Sigmoid colon (tissue), 7 donors: ENCODE results near the gene SDR42E1. TPM values are rescaled to one million over a fixed set of nuclear protein-coding genes. Genes with fewer than 3 reads are reported as not detected.

Experiments used
- DNase-seq: peaks from one replicate; pipeline ENCODE4 v3.0.0-alpha.2; 2019
- H3K27ac ChIP-seq, 4 donors: fragments of 200-600 bp; sonication (generic); one replicate each; pipeline ENCODE4 v1.5.1; 2016 to 2019; ENCODE audit warnings: mild to moderate bottlenecking in 1 of 4
- H3K27me3 ChIP-seq, 3 donors: fragments of 200-600 bp; sonication (generic); one replicate each; pipeline ENCODE4 v1.5.1; 2019; ENCODE audit warnings: mild to moderate bottlenecking in 1 of 3
- H3K36me3 ChIP-seq, 4 donors: fragments of 200-600 bp; sonication (generic); one replicate each; pipeline ENCODE4 v1.5.1; 2016 to 2019
- H3K4me1 ChIP-seq, 4 donors: fragments of 200-600 bp; sonication (generic); one replicate each; pipeline ENCODE4 v1.5.1; 2017 to 2019
- H3K4me3 ChIP-seq, 4 donors: fragments of 200-600 bp; sonication (generic); one replicate each; pipeline ENCODE4 v1.5.1; 2017 to 2019; ENCODE audit warnings: mild to moderate bottlenecking in 2 of 4, moderate library complexity in 1 of 4
- H3K9me3 ChIP-seq, 4 donors: fragments of 200-600 bp in 3 of 4; sonication (generic) in 3 of 4; one replicate each; pipeline versions ENCODE4 v1.5.1 to v1.6.1; 2013 to 2019
- EP300 ChIP-seq, 4 donors: sonication (generic); formaldehyde crosslinking; IDR thresholded peaks; one replicate each; pipeline ENCODE4 v1.6.1; 2017; ENCODE audit warnings: antibody characterized with exemption in 4 of 4
- POLR2A ChIP-seq, 2 donors: fragments of 450-650 bp; IDR thresholded peaks; one replicate each; pipeline ENCODE4 v1.6.1; 2016; ENCODE audit warnings: antibody characterized with exemption in 2 of 2, mild to moderate bottlenecking in 2 of 2, moderate library complexity in 2 of 2
- POLR2AphosphoS5 ChIP-seq, 4 donors: sonication (generic); formaldehyde crosslinking; IDR thresholded peaks; one replicate each; pipeline ENCODE4 v1.6.1; 2017; ENCODE audit warnings: antibody characterized with exemption in 4 of 4
- WGBS, 2 donors: extraction: QIAGEN DNeasy Blood & Tissue Kit; methylation state at CpG; one replicate each; pipeline ENCODE4 v1.1.7; 2013; 5-methylcytosine and 5-hydroxymethylcytosine counted together
- intact Hi-C: fragments of 100-400 bp; cut with DNase I; formaldehyde crosslinking; loops from one replicate; pipeline ENCODE4 v1.15.1; 2023
- polyA plus RNA-seq, 3 donors: library from polyadenylated mRNA; stranded (reverse); fragments of 200-250 nt; gene quantifications; one replicate each; pipeline ENCODE4 v1.2.3, GENCODE V29; 2013
- total RNA-seq, 4 donors: library from RNA; depleted of rRNA; stranded (reverse); fragments of >200 nt; gene quantifications; one replicate each; pipeline ENCODE4 v1.1.0, GENCODE V29; 2016
- TF ChIP-seq, protein P1 (sequence below), 4 experiments: fragments of 450-650 bp in 3 of 4; fragments of 200-600 bp in 1 of 4; IDR thresholded peaks; one replicate each; pipeline ENCODE4 v1.5.1; 2016 to 2019; ENCODE audit warnings: antibody characterized with exemption in 4 of 4, mild to moderate bottlenecking in 3 of 4, moderate library complexity in 2 of 4
- donor health status: healthy with polysubstance abuse.
- donor health status: Bipolar disorder and iron deficiency.
- donor health status: healthy.

Gene SDR42E1
- total and polyA plus RNA-seq, 7 donors, result 0.49 to 3.2 (median 1.7) TPM

GRCh38 chr16:82005027-82005830 lies 6.0 kb downstream of the SDR42E1 start:
- TF ChIP-seq POLR2A (IDR thresholded peaks at IDR 0.05) (no peak), POLR2AphosphoS5 (IDR thresholded peaks at IDR 0.05) (no peak), EP300 (IDR thresholded peaks at IDR 0.05) (no peak)
- TF ChIP-seq, protein P1, sequence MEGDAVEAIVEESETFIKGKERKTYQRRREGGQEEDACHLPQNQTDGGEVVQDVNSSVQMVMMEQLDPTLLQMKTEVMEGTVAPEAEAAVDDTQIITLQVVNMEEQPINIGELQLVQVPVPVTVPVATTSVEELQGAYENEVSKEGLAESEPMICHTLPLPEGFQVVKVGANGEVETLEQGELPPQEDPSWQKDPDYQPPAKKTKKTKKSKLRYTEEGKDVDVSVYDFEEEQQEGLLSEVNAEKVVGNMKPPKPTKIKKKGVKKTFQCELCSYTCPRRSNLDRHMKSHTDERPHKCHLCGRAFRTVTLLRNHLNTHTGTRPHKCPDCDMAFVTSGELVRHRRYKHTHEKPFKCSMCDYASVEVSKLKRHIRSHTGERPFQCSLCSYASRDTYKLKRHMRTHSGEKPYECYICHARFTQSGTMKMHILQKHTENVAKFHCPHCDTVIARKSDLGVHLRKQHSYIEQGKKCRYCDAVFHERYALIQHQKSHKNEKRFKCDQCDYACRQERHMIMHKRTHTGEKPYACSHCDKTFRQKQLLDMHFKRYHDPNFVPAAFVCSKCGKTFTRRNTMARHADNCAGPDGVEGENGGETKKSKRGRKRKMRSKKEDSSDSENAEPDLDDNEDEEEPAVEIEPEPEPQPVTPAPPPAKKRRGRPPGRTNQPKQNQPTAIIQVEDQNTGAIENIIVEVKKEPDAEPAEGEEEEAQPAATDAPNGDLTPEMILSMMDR (IDR thresholded peaks at IDR 0.05), result no peak
- no peak overlapping the region for H3K4me3 ChIP-seq
- intact Hi-C loops, result no loop called here
- WGBS, 2 donors, result 82 to 87% methylated on average over 6 of the region's 6 CpGs
- DNase-seq, result no peak
- H3K36me3 ChIP-seq, result no peaks in the 10 kb centered on the region
- H3K9me3 ChIP-seq, result no peaks in the 10 kb centered on the region
- H3K27ac ChIP-seq, result no peak overlapping the region
- no peaks in the 10 kb centered on the region for H3K27me3 ChIP-seq
- H3K4me1 ChIP-seq, result no peaks in the 10 kb centered on the region

DNA sequence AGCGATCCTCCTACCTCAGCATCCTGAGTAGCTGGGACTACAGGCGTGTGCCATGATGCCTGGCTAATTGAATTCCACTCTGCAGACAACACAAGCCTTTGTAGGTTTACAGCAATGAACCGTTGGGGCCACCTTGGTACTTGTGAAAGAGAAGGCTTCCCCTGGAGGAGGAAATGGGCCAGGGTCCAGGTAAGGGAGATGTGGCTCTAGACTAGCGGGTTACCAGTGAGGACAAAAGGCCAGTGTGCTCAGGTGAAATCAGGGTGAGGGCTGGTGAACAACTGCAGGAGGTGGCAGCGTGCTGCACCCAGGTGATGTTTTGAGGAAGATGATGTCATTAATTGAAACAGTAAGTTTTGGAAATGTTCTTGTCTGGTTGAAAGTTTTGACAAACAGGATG lies 6.7 kb downstream of the SDR42E1 start:
- H3K4me3 ChIP-seq, result no peak overlapping the region
- DNase-seq, result no peak
- intact Hi-C loops, result no loop called here
- no peak overlapping the region for H3K27ac ChIP-seq
- no peaks in the 10 kb centered on the region for H3K4me1 ChIP-seq
- 87 to 91% methylated on average over 5 of the region's 5 CpGs for WGBS, 2 donors
- TF ChIP-seq POLR2A (IDR thresholded peaks at IDR 0.05) (no peak), POLR2AphosphoS5 (IDR thresholded peaks at IDR 0.05) (no peak), EP300 (IDR thresholded peaks at IDR 0.05) (no peak)
- TF ChIP-seq, protein P1 (IDR thresholded peaks at IDR 0.05), result no peak
- peaks cover 0 to 5% (median 0%) of the 10 kb centered on the region in 4 donors for H3K36me3 ChIP-seq
- no peaks in the 10 kb centered on the region for H3K27me3 ChIP-seq
- no peaks in the 10 kb centered on the region for H3K9me3 ChIP-seq

- no peak for DNase-seq
- H3K27ac ChIP-seq, result no peak overlapping the region
- no peaks in the 10 kb centered on the region for H3K9me3 ChIP-seq
- peaks cover 0 to 6% (median 4%) of the 10 kb centered on the region in 4 donors for H3K4me1 ChIP-seq
- no peak overlapping the region for H3K4me3 ChIP-seq
- no peaks in the 10 kb centered on the region for H3K27me3 ChIP-seq
- intact Hi-C loops, result no loop called here
- TF ChIP-seq POLR2AphosphoS5 (IDR thresholded peaks at IDR 0.05) (no peak), EP300 (IDR thresholded peaks at IDR 0.05) (no peak), POLR2A (IDR thresholded peaks at IDR 0.05) (no peak)
- TF ChIP-seq, protein P1 (IDR thresholded peaks at IDR 0.05), result no peak
- 77 to 89% methylated on average over 3 of the region's 3 CpGs for WGBS, 2 donors
- peaks cover 0 to 9% (median 0%) of the 10 kb centered on the region in 4 donors for H3K36me3 ChIP-seq
Measured at GRCh38 chr16:82002831-82003230, 8.4 kb downstream of the SDR42E1 start.

DNA sequence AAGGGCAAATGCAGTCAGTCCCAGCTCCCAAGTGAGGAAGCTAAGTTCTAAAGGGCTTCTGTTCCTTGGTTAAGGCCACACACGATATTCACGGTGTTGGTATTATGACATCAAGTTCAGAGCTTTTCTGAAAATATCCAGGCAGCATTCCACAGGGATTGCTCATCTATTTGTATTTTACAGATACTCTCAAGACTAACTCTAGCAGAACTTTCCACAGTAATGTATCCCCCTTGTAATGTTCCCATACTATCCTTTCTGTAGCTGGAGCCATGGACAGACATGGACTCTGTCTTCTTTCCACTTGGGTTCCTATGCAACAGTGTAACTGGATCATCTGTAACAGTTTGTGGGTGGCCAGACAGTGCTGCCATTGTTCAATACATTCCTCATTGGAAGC lies 13.5 kb downstream of the SDR42E1 start:
- H3K4me1 ChIP-seq, result peaks cover 0 to 34% (median 31%) of the 10 kb centered on the region in 4 donors
- no peak overlapping the region for H3K4me3 ChIP-seq
- peaks cover 0 to 9% (median 0%) of the 10 kb centered on the region in 4 donors for H3K36me3 ChIP-seq
- H3K9me3 ChIP-seq, result no peaks in the 10 kb centered on the region
- 77 to 91% methylated on average over 2 of the region's 2 CpGs for WGBS, 2 donors
- no peak for DNase-seq
- H3K27me3 ChIP-seq, result no peaks in the 10 kb centered on the region
- TF ChIP-seq POLR2AphosphoS5 (IDR thresholded peaks at IDR 0.05) (peak; percentile 60 to 83 (median 74)), EP300 (IDR thresholded peaks at IDR 0.05) (peak in 1 of 4 donors; percentile 56), POLR2A (IDR thresholded peaks at IDR 0.05) (no peak)
- TF ChIP-seq, protein P1 (IDR thresholded peaks at IDR 0.05), result no peak
- peak overlapping the region; percentile 39 to 81 (median 75) for H3K27ac ChIP-seq
- intact Hi-C loops, result loop anchor here (5.0 kb wide), 1 partner anchor 105 kb away; no protein-coding TSS in a partner anchor
